Erythroblast (primary cell): ENCODE results near the gene B3GAT3.
"Not testable (repeated sequence)": the region's sequence is repeated elsewhere in the genome, so short reads cannot be mapped to it uniquely, and the experiment has no call there.

ENCODE experiments used
- GATA1 ChIP-seq: IDR thresholded peaks from 2 replicates; pipeline ENCODE4 v1.6.1; 2011; ENCODE audit warnings: low read depth, mild to moderate bottlenecking, control low read depth, low read length, moderate library complexity
- POLR2A ChIP-seq: IDR thresholded peaks from 2 replicates; pipeline ENCODE4 v1.6.1; 2011; ENCODE audit warnings: mild to moderate bottlenecking, low read length

GRCh38 chr11:62585356-62585755, 36.4 kb downstream of the B3GAT3 start:
- TF ChIP-seq POLR2A, GATA1: not testable (repeated sequence)
